ENCODE data around the gene MYH9.
"Not testable (repeated sequence)": the region's sequence is repeated elsewhere in the genome, so short reads cannot be mapped to it uniquely, and the experiment has no call there.

Gene MYH9

DNA sequence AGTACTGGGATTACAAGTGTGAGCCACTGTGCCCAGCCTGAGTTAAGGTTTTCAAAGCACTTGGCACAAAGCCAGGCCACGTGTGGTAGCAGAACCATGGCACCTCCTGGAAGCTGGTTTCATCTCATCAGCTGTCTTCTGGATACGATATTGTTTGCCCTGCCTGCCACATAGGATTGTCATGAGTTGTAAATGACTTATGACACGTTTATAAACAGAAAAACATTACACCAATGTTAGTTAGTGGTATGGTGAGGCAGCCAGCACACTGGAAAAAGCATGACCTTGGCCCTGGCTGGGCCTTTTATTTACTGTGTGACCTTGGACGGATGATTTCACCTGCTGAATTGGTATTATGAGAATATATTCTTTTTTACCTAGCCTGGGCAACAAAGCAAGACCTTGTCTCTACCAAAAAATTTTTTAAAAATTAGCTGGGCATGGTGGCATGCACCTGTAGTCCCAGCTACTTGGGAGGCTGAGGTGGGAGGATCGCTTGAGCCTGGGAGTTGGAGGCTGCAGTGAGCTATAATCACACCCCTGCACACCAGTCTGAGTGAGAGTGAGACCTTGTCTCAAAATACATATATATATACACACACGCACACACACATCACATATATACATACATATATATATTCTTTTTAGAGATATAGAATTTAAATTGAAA is 24.0 kb upstream of the MYH9 start:
- TF ChIP-seq, protein P1, sequence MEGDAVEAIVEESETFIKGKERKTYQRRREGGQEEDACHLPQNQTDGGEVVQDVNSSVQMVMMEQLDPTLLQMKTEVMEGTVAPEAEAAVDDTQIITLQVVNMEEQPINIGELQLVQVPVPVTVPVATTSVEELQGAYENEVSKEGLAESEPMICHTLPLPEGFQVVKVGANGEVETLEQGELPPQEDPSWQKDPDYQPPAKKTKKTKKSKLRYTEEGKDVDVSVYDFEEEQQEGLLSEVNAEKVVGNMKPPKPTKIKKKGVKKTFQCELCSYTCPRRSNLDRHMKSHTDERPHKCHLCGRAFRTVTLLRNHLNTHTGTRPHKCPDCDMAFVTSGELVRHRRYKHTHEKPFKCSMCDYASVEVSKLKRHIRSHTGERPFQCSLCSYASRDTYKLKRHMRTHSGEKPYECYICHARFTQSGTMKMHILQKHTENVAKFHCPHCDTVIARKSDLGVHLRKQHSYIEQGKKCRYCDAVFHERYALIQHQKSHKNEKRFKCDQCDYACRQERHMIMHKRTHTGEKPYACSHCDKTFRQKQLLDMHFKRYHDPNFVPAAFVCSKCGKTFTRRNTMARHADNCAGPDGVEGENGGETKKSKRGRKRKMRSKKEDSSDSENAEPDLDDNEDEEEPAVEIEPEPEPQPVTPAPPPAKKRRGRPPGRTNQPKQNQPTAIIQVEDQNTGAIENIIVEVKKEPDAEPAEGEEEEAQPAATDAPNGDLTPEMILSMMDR (conservative IDR thresholded peaks at IDR 0.05; ENCODE audit: low read depth), result no peak
- DNase-seq (ENCODE audit: low spot score), result no peak
- ChIA-PET CTCF (interaction anchor here (0.6 kb wide), 1 partner anchor 763 kb away, joined by 4 read pairs; no protein-coding TSS in a partner anchor), POLR2A (ENCODE audit: low non-redundant PET) (no interaction called here)
- peak overlapping the region; percentile 91 for H3K27ac ChIP-seq

DNA sequence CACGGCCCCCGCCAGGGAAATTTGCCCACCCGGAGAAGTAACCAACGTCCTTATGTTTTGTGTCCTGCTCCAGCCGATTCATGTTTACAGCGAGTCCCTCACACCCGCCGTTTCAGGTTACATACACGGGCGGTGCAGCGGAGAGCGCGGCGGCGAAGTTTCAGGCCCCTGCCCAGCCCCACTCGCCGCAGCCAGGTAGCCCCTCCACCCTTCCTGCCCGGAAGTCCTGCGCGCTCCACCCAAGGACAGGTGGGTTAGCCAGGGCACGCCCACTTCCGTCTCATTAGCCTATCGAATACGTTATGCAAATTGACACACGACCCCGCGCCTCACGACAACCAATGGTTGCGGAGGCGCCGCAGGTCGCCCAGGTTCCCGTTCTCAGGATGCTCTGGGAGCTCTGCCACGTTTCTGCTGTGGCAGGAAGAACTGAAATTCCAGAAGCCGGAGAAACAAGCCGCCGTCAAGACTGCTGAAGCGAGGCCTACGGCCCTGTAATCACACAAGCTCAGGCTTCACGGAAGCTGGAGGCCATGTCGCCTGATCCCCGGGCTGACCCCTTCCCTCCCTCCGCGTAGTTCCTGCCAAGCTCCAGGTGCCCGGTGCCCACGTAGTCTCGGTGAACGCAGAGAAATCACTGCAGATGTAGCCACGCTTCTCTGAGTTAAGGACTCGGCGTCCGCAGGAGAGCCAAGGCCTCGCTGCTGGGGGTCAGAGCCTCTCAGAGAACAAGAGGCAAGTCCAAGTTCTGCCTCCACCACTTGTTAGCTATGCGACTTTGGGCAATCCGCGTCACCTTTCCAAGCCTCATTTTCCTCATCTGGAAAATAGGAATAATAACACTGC is 22.4 kb upstream of the MYH9 start:
- TF ChIP-seq, protein P1 (conservative IDR thresholded peaks at IDR 0.05; ENCODE audit: low read depth), result no peak
- ChIA-PET POLR2A (ENCODE audit: low non-redundant PET) (interaction anchor here (1.1 kb wide), 1 partner anchor 22 kb away, joined by 6 read pairs; the partner anchor contains the start of gene MYH9), CTCF (no interaction called here)
- peak; percentile 88 for DNase-seq (ENCODE audit: low spot score)
- H3K27ac ChIP-seq, result peak overlapping the region; percentile 91

DNA sequence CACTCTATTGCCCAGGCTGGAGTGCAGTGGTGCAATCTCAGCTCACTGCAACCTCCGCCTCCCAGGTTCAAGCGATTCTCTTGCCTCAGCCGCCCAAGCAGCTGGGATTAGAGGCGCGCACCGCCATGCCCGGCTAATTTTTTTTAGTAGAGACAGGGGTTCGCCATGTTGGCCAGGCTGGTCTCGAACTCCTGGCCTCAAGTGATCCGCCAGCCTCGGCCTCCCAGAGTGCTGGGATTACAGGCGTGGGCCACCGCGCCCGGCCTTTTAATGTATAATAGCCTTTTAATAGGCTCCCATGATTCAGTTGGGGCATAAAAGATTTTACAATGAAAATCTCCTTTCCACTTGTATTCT is 21.8 kb upstream of the MYH9 start:
- POLR2A ChIA-PET (ENCODE audit: low non-redundant PET), result interaction anchor here (1.1 kb wide), 1 partner anchor 22 kb away, joined by 6 read pairs; the partner anchor contains the start of gene MYH9
- DNase-seq (ENCODE audit: low spot score); CTCF ChIA-PET: not testable (repeated sequence)
- H3K27ac ChIP-seq, result peak overlapping the region; percentile 91

DNA sequence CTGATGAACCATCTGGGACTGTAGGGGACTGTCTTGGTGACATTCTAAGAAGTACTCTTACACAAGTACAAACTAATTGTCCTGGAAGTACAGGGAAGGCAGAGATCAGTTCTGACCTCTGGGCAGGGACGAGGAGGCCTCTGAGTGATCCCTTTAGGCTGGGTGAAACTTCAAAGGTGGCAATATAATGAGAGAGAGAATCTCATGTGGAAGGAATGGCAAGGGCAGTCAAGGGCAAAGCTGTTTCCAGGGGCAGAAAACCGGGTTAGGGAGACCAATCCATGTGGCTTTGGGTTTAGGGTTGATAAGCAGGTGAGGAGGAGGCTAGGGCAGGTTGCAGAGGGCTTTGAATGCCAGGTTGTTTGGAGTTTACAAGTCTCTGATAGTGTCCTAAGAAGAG is 21.3 kb upstream of the MYH9 start:
- DNase-seq (ENCODE audit: low spot score), result no peak
- TF ChIP-seq, protein P1 (conservative IDR thresholded peaks at IDR 0.05; ENCODE audit: low read depth), result no peak
- POLR2A ChIA-PET (ENCODE audit: low non-redundant PET), result no interaction called here
- CTCF ChIA-PET, result no interaction called here
- peak overlapping the region; percentile 91 for H3K27ac ChIP-seq

GRCh38 chr22:36406721-36407120 is 19.0 kb upstream of the MYH9 start:
- ChIA-PET CTCF (no interaction called here), POLR2A (ENCODE audit: low non-redundant PET) (no interaction called here)
- no peak overlapping the region for H3K27ac ChIP-seq
- no peak for DNase-seq (ENCODE audit: low spot score)
- TF ChIP-seq, protein P1 (conservative IDR thresholded peaks at IDR 0.05; ENCODE audit: low read depth), result no peak

DNA sequence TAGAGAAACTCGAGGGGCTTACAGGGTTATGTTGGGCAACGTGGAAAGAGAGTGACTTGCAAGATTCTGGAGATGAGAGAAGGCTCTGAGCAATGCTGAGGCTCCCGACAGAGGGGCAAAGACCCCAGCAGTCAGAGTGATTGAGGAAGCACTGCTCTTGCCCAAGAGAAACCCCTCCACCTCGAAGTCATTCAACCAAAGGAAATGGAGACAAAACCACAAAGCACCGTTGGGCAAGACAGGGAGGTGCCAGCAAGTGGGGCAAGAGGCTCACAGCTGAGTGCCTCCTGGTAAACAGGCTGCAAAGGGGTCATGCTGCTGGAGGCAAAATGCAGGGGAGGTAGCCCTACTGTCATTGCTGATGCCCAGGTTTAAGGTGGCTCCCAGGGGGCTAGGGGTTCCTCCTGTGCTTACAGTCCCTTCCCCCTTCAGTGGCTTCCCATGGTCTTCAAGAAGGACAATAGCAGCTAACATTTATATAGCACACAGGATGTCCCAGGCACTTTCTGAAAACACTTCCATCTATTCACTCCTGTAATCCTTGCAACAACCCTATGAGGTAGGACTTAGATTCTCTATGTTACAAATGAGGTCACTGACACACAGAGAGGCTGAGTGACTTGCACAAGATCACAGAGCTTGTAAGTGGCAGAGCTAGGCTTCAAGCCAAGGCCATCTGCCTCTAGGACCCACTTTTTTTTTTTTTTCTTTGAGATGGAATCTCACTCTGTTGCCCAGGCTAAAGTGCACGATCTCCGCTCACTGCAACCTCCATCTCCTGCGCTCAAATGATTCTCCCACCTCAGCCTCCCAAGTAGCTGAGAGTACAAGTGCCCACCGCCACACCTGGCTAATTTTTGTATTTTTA is 18.1 kb upstream of the MYH9 start:
- ChIA-PET POLR2A (ENCODE audit: low non-redundant PET) (interaction anchor here (1.0 kb wide), 1 partner anchor 18 kb away, joined by 4 read pairs; the partner anchor contains the start of gene MYH9), CTCF (no interaction called here)
- H3K27ac ChIP-seq, result peak overlapping the region; percentile 22; the same call in 1 of the 2 replicates
- TF ChIP-seq, protein P1 (conservative IDR thresholded peaks at IDR 0.05; ENCODE audit: low read depth), result no peak
- no peak for DNase-seq (ENCODE audit: low spot score)
